Measurements from ENCODE around the gene TMEM59L.
"Not testable (repeated sequence)": the region's sequence is repeated elsewhere in the genome, so short reads cannot be mapped to it uniquely, and the experiment has no call there.

TMEM59L gene

GRCh38 chr19:18612772-18613588 lies at the start of gene TMEM59L:
TSS of gene TMEM59L (plus strand) at chr19:18612870. CDS start at chr19:18612959, 89 bp downstream.
- DNase-seq = no peak

- no peak for DNase-seq
These were observed 45.7 kb upstream of the TMEM59L start for GRCh38 chr19:18566953-18567352.

GRCh38 chr19:18568367-18568766 lies 44.3 kb upstream of the TMEM59L start:
- no peak for DNase-seq

- DNase-seq = peak; percentile 94
These were observed 40.9 kb upstream of the TMEM59L start, which contains the start of gene UBA52 for GRCh38 chr19:18571564-18572344. TSS of gene UBA52 (plus strand) at chr19:18571857. CDS start at chr19:18573301, 1,444 bp downstream.

GRCh38 chr19:18574691-18575291 lies 37.9 kb upstream of the TMEM59L start:
- no peak for DNase-seq

- no peak for DNase-seq
These were observed 36.3 kb upstream of the TMEM59L start for GRCh38 chr19:18576383-18576782.

- DNase-seq = no peak
These were observed 35.2 kb upstream of the TMEM59L start for GRCh38 chr19:18577365-18577914.

GRCh38 chr19:18580311-18580710 lies 32.4 kb upstream of the TMEM59L start:
- DNase-seq = no peak

GRCh38 chr19:18586306-18586705 lies 26.4 kb upstream of the TMEM59L start:
- no peak for DNase-seq

- DNase-seq = no peak
These were observed 25.1 kb upstream of the TMEM59L start for GRCh38 chr19:18587561-18587960.

- DNase-seq = no peak
These were observed 24.6 kb upstream of the TMEM59L start for GRCh38 chr19:18587962-18588610.

- DNase-seq = peak; percentile 32 to 70
These were observed 23.9 kb upstream of the TMEM59L start, which contains the start of gene REX1BD for GRCh38 chr19:18588611-18589379. TSS of gene REX1BD (plus strand) at chr19:18588798. CDS start at chr19:18588802, 4 bp downstream.

GRCh38 chr19:18589380-18590272 lies 23.0 kb upstream of the TMEM59L start:
- DNase-seq = peak; percentile 56 to 80

GRCh38 chr19:18590273-18591272 lies 22.1 kb upstream of the TMEM59L start:
- DNase-seq = peak; percentile 93 to 96

- DNase-seq = no peak
These were observed 20.8 kb upstream of the TMEM59L start for GRCh38 chr19:18591735-18592385.

- DNase-seq = not testable (repeated sequence)
These were observed 19.9 kb upstream of the TMEM59L start for GRCh38 chr19:18592732-18593131.

GRCh38 chr19:18593367-18594095 lies 19.1 kb upstream of the TMEM59L start:
- DNase-seq = no peak
